CD14-positive monocyte (primary cell): ENCODE results near the gene DSCAML1. TPM values are rescaled to one million over a fixed set of nuclear protein-coding genes. Genes with fewer than 3 reads are reported as not detected.

Experiments
- DNase-seq, 3 donors: peaks; one replicate each; pipeline ENCODE4 v3.0.0-alpha.2; 2011 to 2022
- H2AFZ ChIP-seq: 2 replicates; pipeline ENCODE4 v1.6.0; 2012; ENCODE audit warnings: mild to moderate bottlenecking, low read depth, low read length, inconsistent platforms; ENCODE audit not compliant: insufficient read depth, poor library complexity, severe bottlenecking
- H3K27ac ChIP-seq, 2 donors: 1 replicate in 1 of 2; 2 replicates in 1 of 2; pipeline ENCODE4 v1.5.1; 2012 to 2013; ENCODE audit warnings: low read length in 2 of 2, control low read depth in 1 of 2, inconsistent platforms in 1 of 2, low read depth in 1 of 2, mild to moderate bottlenecking in 1 of 2
- H3K27me3 ChIP-seq, 2 donors: one replicate each; pipeline versions ENCODE4 v1.6.0 to v1.6.1; 2011 to 2013; ENCODE audit warnings: low read length in 2 of 2; ENCODE audit not compliant: control insufficient read depth in 2 of 2, insufficient read depth in 2 of 2
- H3K36me3 ChIP-seq, 2 donors: replicated peaks in 1 of 2; 1 replicate in 1 of 2; 2 replicates in 1 of 2; pipeline versions ENCODE4 v1.5.1 to v1.6.1; 2012 to 2013; ENCODE audit warnings: low read length in 2 of 2, control low read depth in 1 of 2, inconsistent platforms in 1 of 2, mild to moderate bottlenecking in 1 of 2; ENCODE audit not compliant: insufficient read depth in 2 of 2, control insufficient read depth in 1 of 2
- H3K4me1 ChIP-seq, 2 donors: 1 replicate in 1 of 2; 2 replicates in 1 of 2; pipeline versions ENCODE4 v1.5.1 to v1.6.1; 2012 to 2013; ENCODE audit warnings: low read length in 2 of 2, control low read depth in 1 of 2, inconsistent platforms in 1 of 2, mild to moderate bottlenecking in 1 of 2, moderate library complexity in 1 of 2; ENCODE audit not compliant: insufficient read depth in 2 of 2, control insufficient read depth in 1 of 2
- H3K4me2 ChIP-seq: replicated peaks from 2 replicates; pipeline ENCODE3; 2012; ENCODE audit warnings: low read length, moderate library complexity, mild to moderate bottlenecking; ENCODE audit not compliant: poor library complexity, severe bottlenecking; ENCODE audit errors: extremely low read depth
- H3K4me3 ChIP-seq, 3 experiments: fragments of 200-600 bp in 1 of 3; sonication (generic) in 1 of 3; replicated peaks in 1 of 3; 1 replicate in 2 of 3; 2 replicates in 1 of 3; pipeline ENCODE4 v1.5.1; 2011 to 2013; ENCODE audit warnings: low read length in 3 of 3, mild to moderate bottlenecking in 3 of 3, control low read depth in 2 of 3, low read depth in 2 of 3, inconsistent platforms in 1 of 3, moderate library complexity in 1 of 3
- H3K79me2 ChIP-seq: 2 replicates; pipeline ENCODE4 v1.6.0; 2012; ENCODE audit warnings: mild to moderate bottlenecking, control low read depth, inconsistent platforms, low read length, moderate library complexity; ENCODE audit not compliant: insufficient read depth
- H3K9ac ChIP-seq: 2 replicates; pipeline ENCODE4 v1.6.0; 2017; ENCODE audit warnings: low read length, mild to moderate bottlenecking; ENCODE audit not compliant: insufficient read depth, poor library complexity, severe bottlenecking
- H3K9me3 ChIP-seq, 2 donors: replicated peaks in 1 of 2; 1 replicate in 1 of 2; 2 replicates in 1 of 2; pipeline versions ENCODE4 v1.5.1 to v1.6.1; 2012 to 2013; ENCODE audit warnings: low read length in 2 of 2, control low read depth in 1 of 2; ENCODE audit not compliant: control insufficient read depth in 1 of 2, insufficient read depth in 1 of 2
- H4K20me1 ChIP-seq: 2 replicates; pipeline ENCODE4 v1.6.0; 2012; ENCODE audit warnings: mild to moderate bottlenecking, low read length, control low read depth, moderate library complexity; ENCODE audit not compliant: insufficient read depth
- H3K27ac Mint-ChIP-seq, 7 donors: one replicate each; pipeline ENCODE4 v1.8.0; 2020; ENCODE audit warnings: mild to moderate bottlenecking in 7 of 7, mixed read lengths in 7 of 7, moderate library complexity in 6 of 7, inconsistent platforms in 2 of 7
- H3K27me3 Mint-ChIP-seq, 3 donors: one replicate each; pipeline ENCODE4 v1.8.0; 2021 to 2022; ENCODE audit warnings: low read depth in 3 of 3, mild to moderate bottlenecking in 3 of 3, mixed read lengths in 3 of 3, moderate library complexity in 3 of 3, inconsistent platforms in 1 of 3
- H3K36me3 Mint-ChIP-seq, 2 donors: one replicate each; pipeline ENCODE4 v1.8.0; 2020; ENCODE audit warnings: mixed read lengths in 2 of 2, inconsistent platforms in 1 of 2, mild to moderate bottlenecking in 1 of 2
- H3K4me1 Mint-ChIP-seq: one replicate; pipeline ENCODE4 v1.8.0; 2020; ENCODE audit warnings: mild to moderate bottlenecking, mixed read lengths
- H3K4me3 Mint-ChIP-seq, 2 donors: one replicate each; pipeline ENCODE4 v1.8.0; 2020; ENCODE audit warnings: mild to moderate bottlenecking in 2 of 2, mixed read lengths in 2 of 2, moderate library complexity in 1 of 2
- H3K9me3 Mint-ChIP-seq, 7 donors: one replicate each; pipeline ENCODE4 v1.8.0; 2020 to 2022; ENCODE audit warnings: mixed read lengths in 7 of 7, mild to moderate bottlenecking in 6 of 7, moderate library complexity in 6 of 7, inconsistent platforms in 2 of 7
- CTCF ChIP-seq: fragments of 200-600 bp; IDR thresholded peaks from one replicate; pipeline ENCODE4 v1.8.0; 2022; ENCODE audit warnings: antibody characterized with exemption, mild to moderate bottlenecking
- WGBS: methylation state at CpG from one replicate; pipeline ENCODE4 v1.1.5; 2013; ENCODE audit warnings: missing lambda C conversion rate; ENCODE audit not compliant: insufficient coverage; 5-methylcytosine and 5-hydroxymethylcytosine counted together
- intact Hi-C, 2 donors: fragments of 100-400 bp; cut with micrococcal nuclease; formaldehyde crosslinking; loops; one replicate each; pipeline versions ENCODE4 v1.15.0 to v1.15.1; 2023
- polyA plus RNA-seq, 3 donors: library from polyadenylated mRNA; depleted of rRNA in 1 of 3; unstranded in 2 of 3; stranded (reverse) in 1 of 3; fragments of 300-500 nt in 2 of 3; fragments of >200 nt in 1 of 3; fragmentation: Illumina TruSeq in 2 of 3; gene quantifications; 1 replicate in 2 of 3; 2 replicates in 1 of 3; pipeline ENCODE4 v1.2.3, GENCODE V29; 2012 to 2021

Gene DSCAML1
- polyA plus RNA-seq, 3 donors: not detected

GRCh38 chr11:117430293-117430955, 366.6 kb downstream of the DSCAML1 start:
- DNase-seq: no peak
- H3K36me3 Mint-ChIP-seq: no peaks in the 10 kb centered on the region
- TF ChIP-seq CTCF: no peak
- H3K27me3 ChIP-seq: no peaks in the 10 kb centered on the region
- no peak overlapping the region for H3K4me2 ChIP-seq
- no peak overlapping the region for H3K4me3 ChIP-seq
- no peak overlapping the region for H2AFZ ChIP-seq
- no peaks in the 10 kb centered on the region for H3K36me3 ChIP-seq
- H3K9me3 Mint-ChIP-seq: no peaks in the 10 kb centered on the region
- no peak overlapping the region for H3K27ac Mint-ChIP-seq
- no peaks in the 10 kb centered on the region for H3K4me1 ChIP-seq
- H3K9ac ChIP-seq: no peak overlapping the region
- no peaks in the 10 kb centered on the region for H3K79me2 ChIP-seq
- H3K4me3 Mint-ChIP-seq: no peak overlapping the region
- intact Hi-C loops: no loop called here
- no peaks in the 10 kb centered on the region for H3K9me3 ChIP-seq
- peaks cover 5% of the 10 kb centered on the region in 3 donors for H3K27me3 Mint-ChIP-seq
- H3K4me1 Mint-ChIP-seq: peaks cover 1% of the 10 kb centered on the region
- H4K20me1 ChIP-seq: no peaks in the 10 kb centered on the region
- 95% methylated on average over 13 of the region's 15 CpGs for whole genome bisulfite sequencing
- no peak overlapping the region for H3K27ac ChIP-seq

- H3K9me3 Mint-ChIP-seq: no peaks in the 10 kb centered on the region
Observed at GRCh38 chr11:117428856-117429229, 368.2 kb downstream of the DSCAML1 start.

More at GRCh38 chr11:117428856-117429229, 368.2 kb downstream of the DSCAML1 start:
- Histone ChIP-seq H3K27me3 (no peaks in the 10 kb centered on the region), H4K20me1 (no peaks in the 10 kb centered on the region), H3K27ac (no peak overlapping the region), H2AFZ (no peak overlapping the region), H3K9me3 (no peaks in the 10 kb centered on the region), H3K36me3 (no peaks in the 10 kb centered on the region), H3K4me2 (no peak overlapping the region), H3K79me2 (no peaks in the 10 kb centered on the region), H3K4me1 (no peaks in the 10 kb centered on the region), H3K9ac (no peak overlapping the region), H3K4me3 (no peak overlapping the region)
- TF ChIP-seq CTCF: no peak
- DNase-seq: no peak
- no peak overlapping the region for H3K4me3 Mint-ChIP-seq
- peaks cover 3 to 6% (median 5%) of the 10 kb centered on the region in 3 donors for H3K27me3 Mint-ChIP-seq
- H3K27ac Mint-ChIP-seq: no peak overlapping the region
- peaks cover 1% of the 10 kb centered on the region for H3K4me1 Mint-ChIP-seq
- WGBS: 93% methylated on average over 3 of the region's 7 CpGs
- no peaks in the 10 kb centered on the region for H3K36me3 Mint-ChIP-seq
- intact Hi-C loops: loop anchor here (5.0 to 10.0 kb wide), 4 partner anchors 368 to 526 kb away; partner anchors contain the start of gene DSCAML1 (in 1 of the 2)
